ENCODE measurements around the gene NRARP.
A peak's percentile ranks its signal among the peaks of the same experiment; 100 is the strongest.

The NRARP gene

DNA sequence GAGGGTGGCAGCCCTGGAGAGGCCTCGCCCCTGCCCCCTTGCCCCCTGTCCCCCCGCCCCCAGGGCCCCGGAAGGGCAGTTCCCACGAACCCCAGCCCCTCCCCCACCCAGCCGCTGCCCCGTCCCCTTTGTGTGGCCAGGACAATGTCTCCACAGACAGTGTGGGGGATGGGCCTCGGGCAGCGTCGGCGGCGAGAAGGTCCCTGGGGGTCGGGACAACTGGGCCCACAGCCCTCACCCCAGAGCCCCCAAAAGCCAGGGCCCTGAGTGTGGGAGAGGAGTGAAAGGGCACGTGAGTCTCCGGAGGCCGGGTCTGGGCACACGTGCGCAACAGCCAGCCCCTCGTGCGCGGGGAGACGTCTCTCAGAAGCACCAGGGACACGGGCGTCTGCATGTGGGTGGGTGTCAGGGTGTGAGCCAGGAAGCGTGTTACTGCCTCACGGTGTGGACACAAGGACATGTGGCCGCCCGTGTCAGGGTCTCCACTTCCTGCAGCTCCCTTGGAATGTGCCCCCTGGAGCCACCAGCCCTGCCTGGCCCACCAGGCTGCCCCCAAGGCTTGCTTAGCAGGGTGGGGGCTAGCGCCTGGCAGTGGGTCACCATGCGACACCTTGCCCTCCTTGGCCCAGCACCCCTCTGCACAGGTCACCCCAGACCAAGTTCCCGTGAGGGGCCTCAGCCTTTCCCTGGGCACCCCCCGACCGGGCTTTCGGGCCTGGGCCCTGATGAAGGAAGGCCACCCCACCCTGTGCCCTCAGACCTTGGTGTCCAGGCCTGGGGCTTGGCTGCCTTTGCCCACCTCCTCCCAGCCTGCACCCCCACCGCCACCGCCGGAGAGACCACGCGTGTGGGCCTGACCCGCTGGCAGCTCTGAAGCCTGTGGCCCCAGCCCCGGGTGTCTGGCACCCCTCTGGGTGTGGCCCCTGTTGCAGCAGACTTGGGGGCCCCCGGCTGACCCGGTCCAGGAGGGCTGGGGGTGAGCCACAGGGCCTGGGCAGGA is 12.8 kb upstream of the NRARP start (continued):
- TF ChIP-seq PRDM4 (tag by site-specific recombination; IDR thresholded peaks at IDR 0.05) (no peak), ZNF140 (tag by site-specific recombination; IDR thresholded peaks at IDR 0.05) (no peak), ZNF16 (tag by site-specific recombination; IDR thresholded peaks at IDR 0.05; ENCODE audit: low read depth) (no peak), ZNF174 (tag by site-specific recombination; IDR thresholded peaks at IDR 0.05) (no peak), SP2 (tag by site-specific recombination; IDR thresholded peaks at IDR 0.05) (no peak), ZNF23 (tag by site-specific recombination; IDR thresholded peaks at IDR 0.05; ENCODE audit: borderline replicate concordance) (no peak)
- TF ChIP-seq, protein P1, sequence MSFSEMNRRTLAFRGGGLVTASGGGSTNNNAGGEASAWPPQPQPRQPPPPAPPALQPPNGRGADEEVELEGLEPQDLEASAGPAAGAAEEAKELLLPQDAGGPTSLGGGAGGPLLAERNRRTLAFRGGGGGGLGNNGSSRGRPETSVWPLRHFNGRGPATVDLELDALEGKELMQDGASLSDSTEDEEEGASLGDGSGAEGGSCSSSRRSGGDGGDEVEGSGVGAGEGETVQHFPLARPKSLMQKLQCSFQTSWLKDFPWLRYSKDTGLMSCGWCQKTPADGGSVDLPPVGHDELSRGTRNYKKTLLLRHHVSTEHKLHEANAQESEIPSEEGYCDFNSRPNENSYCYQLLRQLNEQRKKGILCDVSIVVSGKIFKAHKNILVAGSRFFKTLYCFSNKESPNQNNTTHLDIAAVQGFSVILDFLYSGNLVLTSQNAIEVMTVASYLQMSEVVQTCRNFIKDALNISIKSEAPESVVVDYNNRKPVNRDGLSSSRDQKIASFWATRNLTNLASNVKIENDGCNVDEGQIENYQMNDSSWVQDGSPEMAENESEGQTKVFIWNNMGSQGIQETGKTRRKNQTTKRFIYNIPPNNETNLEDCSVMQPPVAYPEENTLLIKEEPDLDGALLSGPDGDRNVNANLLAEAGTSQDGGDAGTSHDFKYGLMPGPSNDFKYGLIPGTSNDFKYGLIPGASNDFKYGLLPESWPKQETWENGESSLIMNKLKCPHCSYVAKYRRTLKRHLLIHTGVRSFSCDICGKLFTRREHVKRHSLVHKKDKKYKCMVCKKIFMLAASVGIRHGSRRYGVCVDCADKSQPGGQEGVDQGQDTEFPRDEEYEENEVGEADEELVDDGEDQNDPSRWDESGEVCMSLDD (tag by site-specific recombination; IDR thresholded peaks at IDR 0.05), result no peak

GRCh38 chr9:137313956-137314560 is 12.0 kb upstream of the NRARP start:
- no peaks in the 10 kb centered on the region; the same call in 1 of the 2 replicates for H3K4me1 ChIP-seq (ENCODE audit: control insufficient read depth, insufficient read depth, low read length)
- TF ChIP-seq ZNF311 (tag by site-specific recombination; IDR thresholded peaks at IDR 0.05; ENCODE audit: borderline replicate concordance), result no peak
- TF ChIP-seq FEZF1 (tag by site-specific recombination; IDR thresholded peaks at IDR 0.05), result no peak
- TF ChIP-seq ZNF600 (tag by site-specific recombination; IDR thresholded peaks at IDR 0.05), result 0 out of 2 replicates have a peak, but pooled peaks have one; percentile 8
- TF ChIP-seq, protein P2, sequence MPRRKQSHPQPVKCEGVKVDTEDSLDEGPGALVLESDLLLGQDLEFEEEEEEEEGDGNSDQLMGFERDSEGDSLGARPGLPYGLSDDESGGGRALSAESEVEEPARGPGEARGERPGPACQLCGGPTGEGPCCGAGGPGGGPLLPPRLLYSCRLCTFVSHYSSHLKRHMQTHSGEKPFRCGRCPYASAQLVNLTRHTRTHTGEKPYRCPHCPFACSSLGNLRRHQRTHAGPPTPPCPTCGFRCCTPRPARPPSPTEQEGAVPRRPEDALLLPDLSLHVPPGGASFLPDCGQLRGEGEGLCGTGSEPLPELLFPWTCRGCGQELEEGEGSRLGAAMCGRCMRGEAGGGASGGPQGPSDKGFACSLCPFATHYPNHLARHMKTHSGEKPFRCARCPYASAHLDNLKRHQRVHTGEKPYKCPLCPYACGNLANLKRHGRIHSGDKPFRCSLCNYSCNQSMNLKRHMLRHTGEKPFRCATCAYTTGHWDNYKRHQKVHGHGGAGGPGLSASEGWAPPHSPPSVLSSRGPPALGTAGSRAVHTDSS (tag by site-specific recombination; IDR thresholded peaks at IDR 0.05), result no peak
- no peak for TF ChIP-seq ZBTB6 (tag by site-specific recombination; IDR thresholded peaks at IDR 0.05)
- TF ChIP-seq, protein P3, sequence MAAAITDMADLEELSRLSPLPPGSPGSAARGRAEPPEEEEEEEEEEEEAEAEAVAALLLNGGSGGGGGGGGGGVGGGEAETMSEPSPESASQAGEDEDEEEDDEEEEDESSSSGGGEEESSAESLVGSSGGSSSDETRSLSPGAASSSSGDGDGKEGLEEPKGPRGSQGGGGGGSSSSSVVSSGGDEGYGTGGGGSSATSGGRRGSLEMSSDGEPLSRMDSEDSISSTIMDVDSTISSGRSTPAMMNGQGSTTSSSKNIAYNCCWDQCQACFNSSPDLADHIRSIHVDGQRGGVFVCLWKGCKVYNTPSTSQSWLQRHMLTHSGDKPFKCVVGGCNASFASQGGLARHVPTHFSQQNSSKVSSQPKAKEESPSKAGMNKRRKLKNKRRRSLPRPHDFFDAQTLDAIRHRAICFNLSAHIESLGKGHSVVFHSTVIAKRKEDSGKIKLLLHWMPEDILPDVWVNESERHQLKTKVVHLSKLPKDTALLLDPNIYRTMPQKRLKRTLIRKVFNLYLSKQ (tag by site-specific recombination; IDR thresholded peaks at IDR 0.05; ENCODE audit: borderline replicate concordance), result no peak
- TF ChIP-seq, protein P4, sequence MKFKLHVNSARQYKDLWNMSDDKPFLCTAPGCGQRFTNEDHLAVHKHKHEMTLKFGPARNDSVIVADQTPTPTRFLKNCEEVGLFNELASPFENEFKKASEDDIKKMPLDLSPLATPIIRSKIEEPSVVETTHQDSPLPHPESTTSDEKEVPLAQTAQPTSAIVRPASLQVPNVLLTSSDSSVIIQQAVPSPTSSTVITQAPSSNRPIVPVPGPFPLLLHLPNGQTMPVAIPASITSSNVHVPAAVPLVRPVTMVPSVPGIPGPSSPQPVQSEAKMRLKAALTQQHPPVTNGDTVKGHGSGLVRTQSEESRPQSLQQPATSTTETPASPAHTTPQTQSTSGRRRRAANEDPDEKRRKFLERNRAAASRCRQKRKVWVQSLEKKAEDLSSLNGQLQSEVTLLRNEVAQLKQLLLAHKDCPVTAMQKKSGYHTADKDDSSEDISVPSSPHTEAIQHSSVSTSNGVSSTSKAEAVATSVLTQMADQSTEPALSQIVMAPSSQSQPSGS (tag by site-specific recombination; IDR thresholded peaks at IDR 0.05; ENCODE audit: low read depth), result no peak
- peak; percentile 7; the same call in 1 of the 2 replicates for TF ChIP-seq GLIS2 (tag by site-specific recombination; IDR thresholded peaks at IDR 0.05)
- TF ChIP-seq ZNF140 (tag by site-specific recombination; IDR thresholded peaks at IDR 0.05), result no peak
- TF ChIP-seq BCL11A (tag by site-specific recombination; IDR thresholded peaks at IDR 0.05; ENCODE audit: low read depth), result peak; percentile 43; the same call in 1 of the 2 replicates
- no peaks in the 10 kb centered on the region for H3K36me3 ChIP-seq (ENCODE audit: control insufficient read depth in 2 of 2, insufficient read depth in 1 of 2, low read length in 2 of 2)
- H3K4me3 ChIP-seq (ENCODE audit: low read depth, low read length), result no peak overlapping the region
- CTCF ChIA-PET, result no interaction called here
- POLR2A ChIA-PET, result interaction anchor here (5.4 kb wide), 1 partner anchor 12 kb away, joined by 40 read pairs; the partner anchor contains the start of gene NRARP
- no peaks in the 10 kb centered on the region for H3K9me3 ChIP-seq (ENCODE audit: control insufficient read depth, insufficient read depth, low read depth, low read length)
- no peak overlapping the region for H3K27ac ChIP-seq (ENCODE audit: extremely low read depth, low read depth, low read length)
